Ecto neural progenitor cell (in vitro differentiated cells): ENCODE measurements around the gene TRIM54.
A peak's percentile ranks its signal among the peaks of the same experiment; 100 is the strongest.

Experiments used
- DNase-seq: peaks from one replicate; pipeline ENCODE4 v3.0.0-alpha.2; 2018; ENCODE audit warnings: low spot score

TRIM54 gene

GRCh38 chr2:27281855-27282559 is at the start of gene TRIM54:
TSS of gene TRIM54 (plus strand) at chr2:27282429. CDS start at chr2:27282732, 303 bp downstream.
- DNase-seq, result no peak

DNA sequence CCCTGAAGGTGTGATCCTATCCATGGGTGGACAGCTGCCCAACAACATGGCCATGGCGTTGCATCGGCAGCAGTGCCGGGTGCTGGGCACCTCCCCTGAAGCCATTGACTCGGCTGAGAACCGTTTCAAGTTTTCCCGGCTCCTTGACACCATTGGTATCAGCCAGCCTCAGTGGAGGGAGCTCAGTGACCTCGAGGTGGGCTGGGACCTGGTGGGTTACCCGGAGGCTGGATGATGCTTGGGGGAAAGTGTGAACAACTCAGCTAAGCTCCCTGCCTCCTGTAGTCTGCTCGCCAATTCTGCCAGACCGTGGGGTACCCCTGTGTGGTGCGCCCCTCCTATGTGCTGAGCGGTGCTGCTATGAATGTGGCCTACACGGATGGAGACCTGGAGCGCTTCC is 48.9 kb upstream of the TRIM54 start:
- no peak for DNase-seq

- DNase-seq, result no peak
Measured at GRCh38 chr2:27236136-27236535, 46.1 kb upstream of the TRIM54 start.

DNA sequence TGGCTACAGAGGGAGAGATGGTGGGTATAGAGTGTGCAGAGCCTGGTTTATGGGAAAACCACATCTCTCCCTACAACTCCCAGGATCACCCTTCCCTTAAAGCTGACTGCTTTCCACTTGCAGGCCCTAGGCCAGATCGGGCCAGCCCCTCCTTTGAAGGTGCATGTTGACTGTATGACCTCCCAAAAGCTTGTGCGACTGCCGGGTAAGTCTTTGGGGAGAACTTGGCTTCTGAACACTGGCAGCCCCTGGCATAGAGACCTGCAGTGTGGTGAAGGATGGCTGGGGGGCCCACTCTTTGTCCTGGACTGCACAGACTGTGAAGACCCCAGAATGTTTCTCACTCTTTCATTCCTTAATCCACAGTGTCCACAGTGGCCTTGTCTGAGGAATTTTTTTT is 45.6 kb upstream of the TRIM54 start:
- no peak for DNase-seq

GRCh38 chr2:27237341-27237945 is 44.8 kb upstream of the TRIM54 start:
- no peak for DNase-seq

DNA sequence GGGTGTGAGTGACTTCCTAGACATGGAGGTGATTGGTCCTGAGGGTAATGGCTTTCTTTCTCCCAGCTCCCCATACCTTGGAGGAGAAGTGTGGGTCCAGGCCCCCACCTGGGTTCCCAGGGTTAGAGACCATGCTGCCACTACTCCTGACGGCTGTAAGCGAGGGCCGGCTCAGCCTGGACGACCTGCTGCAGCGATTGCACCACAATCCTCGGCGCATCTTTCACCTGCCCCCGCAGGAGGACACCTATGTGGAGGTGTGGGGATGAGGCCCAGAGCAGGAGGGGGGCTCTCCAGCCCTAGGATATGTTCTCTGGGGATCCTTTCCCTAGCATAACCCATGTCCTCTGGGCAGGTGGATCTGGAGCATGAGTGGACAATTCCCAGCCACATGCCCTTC is 43.3 kb upstream of the TRIM54 start:
- no peak for DNase-seq

- no peak for DNase-seq
Measured at GRCh38 chr2:27240406-27240805, 41.8 kb upstream of the TRIM54 start.

DNA sequence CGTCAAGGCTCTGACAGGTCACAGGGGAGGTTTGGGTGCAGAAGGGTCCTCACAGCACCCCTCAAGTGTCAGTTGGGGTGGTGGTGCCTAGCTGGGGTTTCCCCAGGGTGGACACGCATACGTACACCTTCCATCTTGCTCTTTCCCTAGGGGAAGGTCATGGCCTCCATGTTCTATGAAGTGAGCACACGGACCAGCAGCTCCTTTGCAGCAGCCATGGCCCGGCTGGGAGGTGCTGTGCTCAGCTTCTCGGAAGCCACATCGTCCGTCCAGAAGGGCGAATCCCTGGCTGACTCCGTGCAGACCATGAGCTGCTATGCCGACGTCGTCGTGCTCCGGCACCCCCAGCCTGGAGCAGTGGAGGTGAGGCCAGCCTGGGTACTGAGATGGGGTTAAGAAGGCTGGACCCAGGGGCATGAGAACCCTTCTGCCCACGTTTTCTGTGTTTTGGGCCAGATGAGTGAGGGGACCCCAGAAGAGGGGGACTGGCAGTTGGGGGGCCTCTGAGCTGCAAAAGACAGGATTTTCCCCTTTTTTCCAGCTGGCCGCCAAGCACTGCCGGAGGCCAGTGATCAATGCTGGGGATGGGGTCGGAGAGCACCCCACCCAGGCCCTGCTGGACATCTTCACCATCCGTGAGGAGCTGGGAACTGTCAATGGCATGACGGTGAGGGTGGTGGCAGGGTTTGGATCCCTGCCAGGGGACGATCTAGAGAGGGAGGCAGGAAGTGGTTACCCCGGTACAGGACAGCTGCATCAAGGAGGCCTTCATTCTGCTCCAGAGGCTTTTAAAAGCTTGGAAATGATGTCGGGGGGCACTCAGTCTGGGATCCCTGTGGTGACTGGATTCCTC is 40.2 kb upstream of the TRIM54 start:
- no peak for DNase-seq

DNA sequence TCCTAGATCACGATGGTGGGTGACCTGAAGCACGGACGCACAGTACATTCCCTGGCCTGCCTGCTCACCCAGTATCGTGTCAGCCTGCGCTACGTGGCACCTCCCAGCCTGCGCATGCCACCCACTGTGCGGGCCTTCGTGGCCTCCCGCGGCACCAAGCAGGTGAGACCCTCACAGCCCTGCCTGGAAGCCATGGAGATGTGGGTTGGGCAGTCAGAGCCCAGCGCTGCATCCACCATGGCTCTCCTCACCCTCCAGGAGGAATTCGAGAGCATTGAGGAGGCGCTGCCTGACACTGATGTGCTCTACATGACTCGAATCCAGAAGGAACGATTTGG is 39.6 kb upstream of the TRIM54 start:
- no peak for DNase-seq

DNA sequence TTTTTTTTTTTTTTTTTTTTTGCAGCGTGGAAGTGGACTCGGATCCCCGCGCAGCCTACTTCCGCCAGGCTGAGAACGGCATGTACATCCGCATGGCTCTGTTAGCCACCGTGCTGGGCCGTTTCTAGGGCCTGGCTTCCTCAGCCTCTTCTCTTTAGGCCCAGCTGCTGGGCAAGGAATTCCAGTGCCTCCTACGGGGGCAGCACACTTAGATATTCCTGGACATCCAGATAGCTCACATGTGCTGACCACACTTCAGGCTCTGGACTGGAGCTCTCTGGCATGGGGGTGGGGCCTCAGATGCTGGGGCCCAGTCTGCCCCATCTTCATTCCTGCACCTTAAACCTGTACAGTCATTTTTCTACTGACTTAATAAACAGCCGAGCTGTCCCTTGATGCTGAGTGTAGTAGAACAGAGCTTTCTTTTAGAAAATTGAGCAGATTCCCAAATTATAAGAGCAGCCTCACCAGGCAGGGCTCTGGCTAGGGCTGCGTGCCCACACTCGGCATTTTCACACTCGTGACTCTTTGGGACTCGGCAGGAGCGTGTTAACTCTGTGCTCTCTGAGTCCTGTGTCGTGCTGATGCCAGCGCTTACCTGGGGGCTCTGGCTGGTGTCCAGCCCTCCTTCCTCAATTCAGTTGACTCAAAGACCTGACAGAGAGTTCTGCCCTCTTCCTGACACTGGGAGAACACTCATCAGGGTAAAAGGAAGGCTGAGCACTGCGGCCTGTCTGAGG is 38.7 kb upstream of the TRIM54 start:
- no peak for DNase-seq

DNA sequence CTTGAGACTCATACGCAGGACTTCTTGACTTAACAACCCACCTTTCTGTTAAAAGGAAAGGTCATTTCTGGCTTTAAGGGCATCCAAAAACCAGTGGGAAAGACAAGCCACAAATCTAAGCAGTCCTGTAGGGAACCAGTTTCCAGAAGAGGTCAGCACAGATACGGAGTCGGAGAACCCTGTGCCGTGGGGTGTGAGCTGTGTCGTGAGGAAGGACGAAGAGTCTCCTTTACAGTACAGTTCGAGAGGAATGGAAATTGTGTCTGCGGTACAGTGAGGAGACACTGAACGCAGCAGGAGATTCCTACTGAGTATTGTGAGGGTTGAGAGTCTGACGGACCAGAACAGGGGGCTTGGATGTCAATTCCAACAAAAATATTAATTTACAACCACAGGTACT is 37.1 kb upstream of the TRIM54 start:
- DNase-seq, result no peak

- no peak for DNase-seq
Measured at GRCh38 chr2:27245626-27246025, 36.6 kb upstream of the TRIM54 start.

- DNase-seq, result no peak
Measured at GRCh38 chr2:27247893-27248292, 34.3 kb upstream of the TRIM54 start.

DNA sequence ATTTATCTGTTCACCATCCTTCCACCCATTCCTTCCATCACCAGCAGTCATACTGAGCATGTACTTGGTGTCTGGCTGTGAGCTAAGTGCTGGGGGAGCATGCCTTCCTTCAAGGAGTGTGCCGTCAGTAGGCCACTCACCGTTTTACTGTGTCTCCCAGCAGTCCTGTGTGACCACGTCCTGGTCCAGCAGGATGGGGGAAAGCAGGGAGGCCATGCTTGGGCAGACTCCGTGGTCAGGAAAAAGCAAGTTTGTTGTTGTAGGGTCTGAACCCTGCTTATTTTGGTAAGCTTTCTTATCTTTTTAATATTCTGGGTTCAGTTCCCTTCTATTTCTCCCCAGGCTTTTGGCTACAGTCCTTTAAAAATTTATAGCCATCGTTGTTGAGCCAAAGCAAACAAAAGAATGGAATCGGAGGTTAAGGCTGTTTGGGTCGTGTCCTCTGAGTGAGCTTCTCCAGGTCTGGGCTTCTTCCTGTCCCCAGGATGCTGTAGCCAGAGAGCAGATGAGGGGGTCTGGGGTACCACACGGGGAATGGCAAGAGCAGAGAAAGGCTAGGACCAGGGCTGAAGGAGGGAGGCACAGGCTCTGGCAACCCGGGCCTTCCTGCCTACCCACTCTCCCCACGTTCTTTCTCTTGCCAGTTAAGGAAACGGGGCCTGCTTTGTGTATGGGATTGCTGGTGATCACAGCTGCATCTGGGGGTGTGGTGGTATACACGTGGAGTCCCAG is 32.9 kb upstream of the TRIM54 start:
- DNase-seq, result no peak

GRCh38 chr2:27249891-27250651 is 32.2 kb upstream of the TRIM54 start:
- DNase-seq, result peak; percentile 90

DNA sequence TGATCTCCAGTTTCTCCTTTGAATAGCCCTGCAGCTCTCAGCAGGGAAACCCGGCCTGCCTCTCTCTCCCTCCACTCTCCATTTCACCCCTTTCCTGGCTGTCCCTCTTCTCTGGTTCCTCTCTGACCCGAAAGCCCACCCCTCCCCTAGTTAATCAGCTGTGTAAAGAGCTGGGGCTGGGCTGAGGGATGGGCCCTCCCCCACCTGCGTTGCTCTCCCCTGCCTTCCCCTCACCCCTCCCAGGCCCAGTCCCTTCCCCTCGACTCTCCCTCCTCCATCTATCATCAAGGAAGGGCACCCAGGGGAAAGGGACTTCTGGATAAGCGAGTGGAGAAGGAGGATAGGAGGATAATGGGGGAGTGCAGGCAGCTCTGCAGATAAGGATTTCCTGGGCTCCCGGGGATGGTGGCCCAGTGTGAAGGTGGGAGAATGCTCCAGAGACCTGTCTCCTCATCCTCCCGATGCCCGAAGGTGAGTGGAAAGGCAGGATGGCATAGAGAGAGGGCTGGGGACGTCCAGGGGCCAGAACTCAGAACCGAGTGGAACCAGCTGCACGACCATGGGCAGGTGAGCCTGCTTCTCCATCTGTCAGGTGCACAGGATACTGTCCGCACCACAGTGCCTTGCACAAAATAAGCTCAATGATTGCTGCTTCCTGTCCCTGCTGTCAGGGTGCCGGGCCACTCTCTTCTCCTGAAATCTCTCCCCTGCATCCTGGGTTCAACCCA is 31.4 kb upstream of the TRIM54 start:
- no peak for DNase-seq

GRCh38 chr2:27251766-27252165 is 30.5 kb upstream of the TRIM54 start:
- no peak for DNase-seq

- DNase-seq, result no peak
Measured at GRCh38 chr2:27255187-27255586, 27.0 kb upstream of the TRIM54 start.

- no peak for DNase-seq
Measured at GRCh38 chr2:27255660-27256059, 26.6 kb upstream of the TRIM54 start.

- no peak for DNase-seq
Measured at GRCh38 chr2:27256855-27257454, 25.3 kb upstream of the TRIM54 start.
